ENCODE results near the gene KCTD2. TPM values are rescaled to one million over a fixed set of nuclear protein-coding genes. Genes with fewer than 3 reads are reported as not detected.
A peak's percentile ranks its signal among the peaks of the same experiment; 100 is the strongest.

Gene KCTD2
- total RNA-seq, 1 donor from 2014 or later: 37.8 TPM

DNA sequence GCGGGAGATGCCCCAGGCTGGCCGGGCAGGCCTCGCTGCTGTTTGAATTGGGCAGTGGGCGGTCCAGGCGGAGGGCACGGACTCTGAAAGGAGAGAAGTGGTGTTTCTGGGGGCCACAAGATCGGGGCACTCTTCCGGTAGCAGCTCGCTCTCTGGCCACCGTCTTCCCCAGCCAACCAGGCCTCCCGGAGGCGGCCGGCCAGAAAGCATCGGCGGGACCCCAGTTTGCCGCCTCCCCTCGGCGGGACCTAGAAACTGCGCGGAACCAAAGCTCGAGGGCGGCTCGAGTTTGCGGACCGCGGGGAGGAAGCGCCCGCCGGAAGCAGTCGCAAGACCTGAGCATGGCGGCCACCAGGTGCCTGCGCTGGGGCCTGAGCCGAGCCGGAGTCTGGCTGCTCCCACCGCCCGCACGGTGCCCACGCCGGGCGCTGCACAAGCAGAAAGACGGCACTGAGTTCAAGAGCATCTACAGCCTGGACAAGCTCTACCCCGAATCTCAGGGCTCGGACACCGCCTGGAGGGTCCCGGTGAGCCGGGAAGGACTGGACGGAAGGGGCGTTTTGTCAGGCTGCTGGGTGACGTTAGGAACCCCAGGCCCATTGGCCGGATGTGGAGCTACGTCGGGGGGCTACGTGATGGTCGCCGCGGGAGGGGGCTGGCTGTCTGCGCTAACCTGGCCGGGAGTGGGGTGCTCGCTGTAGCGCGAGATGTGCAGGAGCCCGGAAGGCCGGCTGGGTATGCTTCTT, 34.5 kb upstream of the KCTD2 start, which contains the start of gene MRPL58:
TSS of gene MRPL58 (plus strand) at position 325 of the 746 bp plus-strand sequence. CDS start at position 342, 17 bp downstream.
- TF ChIP-seq, protein P1, sequence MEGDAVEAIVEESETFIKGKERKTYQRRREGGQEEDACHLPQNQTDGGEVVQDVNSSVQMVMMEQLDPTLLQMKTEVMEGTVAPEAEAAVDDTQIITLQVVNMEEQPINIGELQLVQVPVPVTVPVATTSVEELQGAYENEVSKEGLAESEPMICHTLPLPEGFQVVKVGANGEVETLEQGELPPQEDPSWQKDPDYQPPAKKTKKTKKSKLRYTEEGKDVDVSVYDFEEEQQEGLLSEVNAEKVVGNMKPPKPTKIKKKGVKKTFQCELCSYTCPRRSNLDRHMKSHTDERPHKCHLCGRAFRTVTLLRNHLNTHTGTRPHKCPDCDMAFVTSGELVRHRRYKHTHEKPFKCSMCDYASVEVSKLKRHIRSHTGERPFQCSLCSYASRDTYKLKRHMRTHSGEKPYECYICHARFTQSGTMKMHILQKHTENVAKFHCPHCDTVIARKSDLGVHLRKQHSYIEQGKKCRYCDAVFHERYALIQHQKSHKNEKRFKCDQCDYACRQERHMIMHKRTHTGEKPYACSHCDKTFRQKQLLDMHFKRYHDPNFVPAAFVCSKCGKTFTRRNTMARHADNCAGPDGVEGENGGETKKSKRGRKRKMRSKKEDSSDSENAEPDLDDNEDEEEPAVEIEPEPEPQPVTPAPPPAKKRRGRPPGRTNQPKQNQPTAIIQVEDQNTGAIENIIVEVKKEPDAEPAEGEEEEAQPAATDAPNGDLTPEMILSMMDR (conservative IDR thresholded peaks at IDR 0.05): peak; percentile 71
- peak within 1 kb of the TSS; percentile 97 for H3K4me3 Mint-ChIP-seq
- H3K9me3 Mint-ChIP-seq: no peaks in the 10 kb centered on the region
- peak within 1 kb of the TSS; percentile 98 for H3K27ac Mint-ChIP-seq (ENCODE audit: unreplicated experiment)
- peak; percentile 82 for DNase-seq (ENCODE audit: low read depth, low spot score)
- H3K36me3 Mint-ChIP-seq (ENCODE audit: low read depth): peaks cover 3% of the 10 kb centered on the region
- H3K4me1 Mint-ChIP-seq: peaks cover 30% of the 10 kb centered on the region
- H3K27me3 Mint-ChIP-seq (ENCODE audit: low read depth): no peaks in the 10 kb centered on the region

DNA sequence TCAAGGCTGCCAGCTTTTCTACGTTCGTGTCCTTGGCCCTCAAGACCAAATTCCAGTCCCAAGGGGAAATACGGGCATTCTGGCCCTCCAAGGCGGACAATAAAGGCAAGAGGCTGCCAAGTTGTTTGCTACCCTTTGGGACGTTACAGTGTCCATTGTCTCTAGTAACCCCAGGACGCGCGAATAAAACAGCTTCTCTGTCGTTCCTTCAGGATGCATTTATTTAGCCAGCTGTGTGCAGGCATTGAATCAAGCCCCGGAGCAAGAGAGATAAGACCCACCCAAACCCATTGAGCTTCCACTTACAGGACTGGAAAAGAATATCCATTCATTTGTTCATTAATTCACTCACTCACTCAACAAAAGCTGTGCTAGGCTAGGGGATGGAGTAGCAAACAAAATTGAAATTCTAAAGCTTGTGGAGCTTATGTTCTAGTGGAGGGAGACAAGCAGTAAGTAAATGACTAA, 33.9 kb upstream of the KCTD2 start:
- Mint-ChIP-seq H3K4me1 (peaks cover 30% of the 10 kb centered on the region), H3K36me3 (ENCODE audit: low read depth) (peaks cover 3% of the 10 kb centered on the region), H3K4me3 (peak overlapping the region; percentile 97), H3K9me3 (no peaks in the 10 kb centered on the region), H3K27ac (ENCODE audit: unreplicated experiment) (peak overlapping the region; percentile 97), H3K27me3 (ENCODE audit: low read depth) (no peaks in the 10 kb centered on the region)
- DNase-seq (ENCODE audit: low read depth, low spot score): no peak
- TF ChIP-seq, protein P1 (conservative IDR thresholded peaks at IDR 0.05): no peak

DNA sequence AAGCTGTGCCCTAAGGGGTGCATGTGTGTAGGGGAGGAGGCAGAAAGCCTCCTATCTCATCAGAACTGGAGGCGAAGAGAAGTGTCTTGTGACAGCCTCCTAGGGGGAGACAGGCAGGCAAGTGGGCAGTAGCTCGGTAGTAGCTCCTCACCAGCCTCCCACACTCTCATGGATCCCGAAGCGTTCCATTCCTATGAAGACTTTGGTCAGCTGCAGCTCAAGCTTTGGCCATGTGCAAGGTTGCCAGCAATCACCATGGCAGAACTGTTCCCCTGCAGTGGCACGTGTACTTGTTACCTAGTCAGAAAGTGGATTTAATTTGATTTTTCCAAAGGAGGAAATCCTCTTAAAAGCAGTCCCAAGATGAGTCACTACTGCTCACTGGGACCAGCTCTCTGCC, 27.9 kb upstream of the KCTD2 start:
- Mint-ChIP-seq H3K27ac (ENCODE audit: unreplicated experiment) (no peak overlapping the region), H3K4me1 (peaks cover 4% of the 10 kb centered on the region), H3K9me3 (no peaks in the 10 kb centered on the region), H3K4me3 (no peak overlapping the region), H3K36me3 (ENCODE audit: low read depth) (peaks cover 15% of the 10 kb centered on the region), H3K27me3 (ENCODE audit: low read depth) (no peaks in the 10 kb centered on the region)
- TF ChIP-seq, protein P1 (conservative IDR thresholded peaks at IDR 0.05): no peak
- no peak for DNase-seq (ENCODE audit: low read depth, low spot score)

DNA sequence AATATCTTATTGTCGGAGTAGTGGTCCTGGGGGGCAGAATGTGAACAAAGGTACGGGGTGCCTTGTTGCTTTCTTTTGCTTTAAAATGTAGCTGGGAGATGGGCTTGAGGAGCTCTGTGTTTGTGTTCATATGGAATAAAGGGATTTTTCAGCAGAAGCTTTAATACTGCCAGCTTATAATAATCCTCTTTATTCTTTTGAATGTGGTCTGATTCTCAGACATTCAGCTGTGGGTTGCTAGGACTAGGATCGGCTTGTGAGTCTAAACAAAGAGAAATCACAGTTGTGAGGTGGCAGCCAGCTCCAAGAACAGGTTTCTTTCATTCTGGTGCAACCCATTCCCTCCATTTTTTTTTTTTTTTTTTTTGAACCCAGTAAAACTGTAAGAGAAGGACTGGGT, 27.3 kb upstream of the KCTD2 start:
- no peak overlapping the region for H3K4me3 Mint-ChIP-seq
- no peaks in the 10 kb centered on the region for H3K9me3 Mint-ChIP-seq
- no peak overlapping the region for H3K27ac Mint-ChIP-seq (ENCODE audit: unreplicated experiment)
- TF ChIP-seq, protein P1 (conservative IDR thresholded peaks at IDR 0.05): no peak
- H3K4me1 Mint-ChIP-seq: peaks cover 2% of the 10 kb centered on the region
- no peak for DNase-seq (ENCODE audit: low read depth, low spot score)
- H3K27me3 Mint-ChIP-seq (ENCODE audit: low read depth): no peaks in the 10 kb centered on the region
- H3K36me3 Mint-ChIP-seq (ENCODE audit: low read depth): peaks cover 20% of the 10 kb centered on the region

DNA sequence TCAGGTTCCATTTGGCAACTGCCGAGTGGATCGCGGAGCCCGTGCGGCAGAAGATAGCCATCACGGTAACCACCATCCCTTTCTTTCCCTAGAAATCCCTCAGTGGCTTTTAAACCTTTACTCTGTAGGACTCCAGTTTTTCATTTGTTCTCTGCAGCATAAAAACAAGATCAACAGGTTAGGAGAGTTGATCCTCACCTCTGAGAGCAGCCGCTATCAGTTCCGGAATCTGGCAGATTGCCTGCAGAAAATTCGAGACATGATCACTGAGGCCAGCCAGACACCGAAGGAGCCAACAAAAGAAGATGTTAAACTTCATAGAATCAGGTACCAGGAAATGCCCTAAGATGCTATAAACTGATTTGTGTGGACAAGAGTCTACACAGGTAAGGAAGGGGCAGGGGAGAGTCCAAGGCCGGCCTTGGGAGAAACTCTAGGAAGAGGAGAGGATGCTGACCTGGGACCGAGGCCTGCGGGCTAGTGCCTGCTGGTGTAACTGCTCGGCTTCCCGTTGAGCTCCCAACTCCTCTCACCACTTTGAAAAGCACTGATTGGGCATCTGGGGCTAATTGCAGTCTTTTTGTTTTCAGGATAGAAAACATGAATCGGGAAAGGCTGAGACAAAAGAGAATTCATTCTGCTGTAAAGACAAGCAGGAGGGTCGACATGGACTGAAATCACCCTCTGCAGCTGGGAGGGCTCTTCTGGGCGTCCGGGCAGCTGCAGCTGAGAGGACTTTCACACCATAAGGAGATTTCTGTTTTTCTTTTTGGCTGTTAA, 26.5 kb upstream of the KCTD2 start:
- Mint-ChIP-seq H3K27me3 (ENCODE audit: low read depth) (no peaks in the 10 kb centered on the region), H3K36me3 (ENCODE audit: low read depth) (peaks cover 26% of the 10 kb centered on the region), H3K4me3 (no peak overlapping the region), H3K4me1 (no peaks in the 10 kb centered on the region), H3K27ac (ENCODE audit: unreplicated experiment) (no peak overlapping the region), H3K9me3 (no peaks in the 10 kb centered on the region)
- TF ChIP-seq, protein P1 (conservative IDR thresholded peaks at IDR 0.05): no peak
- DNase-seq (ENCODE audit: low read depth, low spot score): no peak
